ENCODE results near the gene SYNGR2. TPM values are rescaled to one million over a fixed set of nuclear protein-coding genes. Genes with fewer than 3 reads are reported as not detected.

Gene SYNGR2
- polyA plus RNA-seq, 1 experiment, result 135 TPM

DNA sequence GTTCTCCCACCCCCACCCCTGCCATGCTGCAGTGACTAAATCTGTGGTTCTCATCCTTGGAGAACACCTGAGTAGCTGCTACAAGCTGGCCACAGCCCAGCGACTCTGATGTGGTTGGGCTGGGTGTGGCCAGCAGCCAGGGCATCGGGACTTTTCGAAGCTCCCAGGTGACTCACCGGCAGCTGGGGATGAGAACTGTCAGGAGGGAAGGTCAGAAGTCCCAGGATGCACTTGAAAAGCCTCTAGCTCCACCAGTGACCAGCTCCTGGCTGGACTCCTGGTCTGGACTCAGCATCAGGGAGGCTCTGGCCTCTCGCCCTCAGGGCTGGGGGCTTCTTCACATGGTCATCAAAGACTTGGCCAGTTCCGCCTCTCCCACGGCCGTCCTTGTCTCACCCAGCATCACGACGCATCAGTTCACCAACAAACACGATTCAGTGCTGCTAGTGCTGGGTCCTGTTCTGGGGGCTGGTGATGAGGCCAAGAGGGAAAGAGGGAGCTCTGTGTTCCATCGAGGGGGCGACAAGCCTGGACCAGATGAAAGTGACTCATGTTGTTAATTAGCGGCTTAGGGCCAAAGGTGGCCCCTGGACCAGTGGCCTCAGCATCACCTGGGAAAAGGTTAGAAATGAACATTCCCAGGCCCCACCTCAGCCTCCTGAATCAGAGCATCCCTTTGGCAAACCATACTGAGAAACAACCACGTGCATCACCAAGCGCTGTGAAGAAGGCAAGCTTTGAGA is 26.1 kb upstream of the SYNGR2 start:
- ChIA-PET CTCF (interaction anchor here (0.7 to 1.5 kb wide), 2 partner anchors 30 to 33 kb away, joined by 3 to 4 read pairs; no protein-coding TSS in a partner anchor), POLR2A (no interaction called here)

DNA sequence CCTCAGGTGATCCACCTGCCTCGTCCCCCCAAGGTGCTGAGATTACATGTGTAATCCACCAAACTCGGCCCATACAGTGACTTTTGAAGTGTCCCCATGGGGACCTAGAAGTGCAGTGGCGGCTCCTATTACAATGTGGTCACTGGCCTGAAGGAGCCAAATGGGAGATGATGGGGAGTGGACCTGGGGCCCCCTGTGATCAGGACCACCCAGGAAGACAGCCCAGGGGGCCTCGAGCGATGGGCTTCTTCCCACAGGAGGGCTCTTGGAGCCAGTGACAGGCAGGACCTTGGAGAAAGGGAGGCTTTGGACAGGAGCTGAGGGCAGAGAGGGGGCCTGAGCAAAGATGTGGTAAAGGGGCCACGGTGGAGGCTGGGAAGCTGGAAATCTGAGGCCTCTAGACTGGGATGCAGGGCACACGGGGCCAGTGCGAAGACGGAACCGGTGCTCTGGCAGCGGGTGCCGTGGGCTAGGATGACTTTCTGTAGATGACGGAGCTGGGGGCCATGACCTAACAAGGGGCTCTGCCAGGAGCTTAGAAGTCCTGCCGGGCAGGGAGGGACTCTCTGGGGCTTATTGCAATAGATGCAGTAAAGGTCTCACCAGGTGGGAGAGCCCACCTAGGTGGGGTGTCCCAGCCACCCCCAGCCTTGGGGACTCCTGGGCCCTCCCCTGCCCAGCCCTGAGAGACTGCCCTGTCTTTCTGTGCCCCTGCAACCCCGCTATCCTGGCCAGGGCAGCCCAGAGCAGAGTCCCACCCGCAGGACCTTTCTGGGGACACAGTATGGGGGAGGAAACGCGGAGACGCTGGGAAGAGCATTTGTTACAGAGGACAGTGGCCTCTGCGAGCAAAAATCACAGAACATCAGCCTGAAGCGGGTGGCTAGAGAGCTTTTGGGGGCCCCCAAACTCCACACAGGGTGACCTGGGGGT is 24.9 kb upstream of the SYNGR2 start:
- TF ChIP-seq, protein P1, sequence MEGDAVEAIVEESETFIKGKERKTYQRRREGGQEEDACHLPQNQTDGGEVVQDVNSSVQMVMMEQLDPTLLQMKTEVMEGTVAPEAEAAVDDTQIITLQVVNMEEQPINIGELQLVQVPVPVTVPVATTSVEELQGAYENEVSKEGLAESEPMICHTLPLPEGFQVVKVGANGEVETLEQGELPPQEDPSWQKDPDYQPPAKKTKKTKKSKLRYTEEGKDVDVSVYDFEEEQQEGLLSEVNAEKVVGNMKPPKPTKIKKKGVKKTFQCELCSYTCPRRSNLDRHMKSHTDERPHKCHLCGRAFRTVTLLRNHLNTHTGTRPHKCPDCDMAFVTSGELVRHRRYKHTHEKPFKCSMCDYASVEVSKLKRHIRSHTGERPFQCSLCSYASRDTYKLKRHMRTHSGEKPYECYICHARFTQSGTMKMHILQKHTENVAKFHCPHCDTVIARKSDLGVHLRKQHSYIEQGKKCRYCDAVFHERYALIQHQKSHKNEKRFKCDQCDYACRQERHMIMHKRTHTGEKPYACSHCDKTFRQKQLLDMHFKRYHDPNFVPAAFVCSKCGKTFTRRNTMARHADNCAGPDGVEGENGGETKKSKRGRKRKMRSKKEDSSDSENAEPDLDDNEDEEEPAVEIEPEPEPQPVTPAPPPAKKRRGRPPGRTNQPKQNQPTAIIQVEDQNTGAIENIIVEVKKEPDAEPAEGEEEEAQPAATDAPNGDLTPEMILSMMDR (IDR thresholded peaks at IDR 0.05; ENCODE audit: insufficient read depth, low read depth, low read length), result no peak
- H3K27me3 ChIP-seq (ENCODE audit: control insufficient read depth, insufficient read depth, low read length), result no peaks in the 10 kb centered on the region; the same call in 1 of the 2 replicates

More for the DNA sequence above, 26.1 kb upstream of the SYNGR2 start:
- DNase-seq (ENCODE audit: low read depth), result no peak
- Histone ChIP-seq H3K4me3 (ENCODE audit: low read depth, low read length) (no peak overlapping the region), H3K27me3 (ENCODE audit: control insufficient read depth, insufficient read depth, low read length) (no peaks in the 10 kb centered on the region; the same call in 1 of the 2 replicates), H3K36me3 (ENCODE audit: control insufficient read depth, insufficient read depth, low read length) (no peaks in the 10 kb centered on the region)
- TF ChIP-seq, protein P1 (IDR thresholded peaks at IDR 0.05; ENCODE audit: insufficient read depth, low read depth, low read length), result no peak

DNA sequence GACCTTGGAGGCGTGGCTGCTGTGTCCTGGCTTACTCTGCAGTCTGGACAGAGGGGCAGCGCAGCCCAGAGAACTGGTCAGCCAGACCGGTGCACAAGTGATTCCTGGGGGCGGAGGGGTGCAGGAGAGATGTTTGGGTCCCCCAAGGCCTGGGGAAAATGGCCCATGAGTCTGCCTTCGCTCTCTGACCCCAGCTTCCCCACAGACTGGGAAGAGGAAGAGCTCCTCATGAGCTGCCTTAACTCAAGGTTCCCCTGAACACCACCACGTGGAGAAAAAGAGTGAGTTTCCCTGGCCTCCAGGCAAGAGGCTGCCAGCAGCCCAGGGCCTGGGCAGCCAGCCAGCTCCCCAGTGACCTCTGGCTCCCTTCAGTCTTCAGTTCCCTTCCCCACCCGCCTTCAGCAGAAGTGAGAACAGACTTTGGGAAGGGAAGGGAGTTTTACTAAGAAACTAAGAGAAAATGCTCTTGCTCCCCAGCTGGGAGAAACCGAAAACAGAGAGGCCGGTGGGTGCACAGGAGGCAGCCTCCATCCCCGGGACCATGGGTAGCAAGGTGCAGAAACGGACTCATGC is 24.1 kb upstream of the SYNGR2 start:
- no peaks in the 10 kb centered on the region; the same call in 1 of the 2 replicates for H3K27me3 ChIP-seq (ENCODE audit: control insufficient read depth, insufficient read depth, low read length)
- ChIA-PET POLR2A (no interaction called here), CTCF (interaction anchor here (0.7 to 1.6 kb wide), 3 partner anchors 9 to 42 kb away, joined by 3 to 4 read pairs (median 3); partner anchors contain the start of gene TK1)
- no peak overlapping the region for H3K4me3 ChIP-seq (ENCODE audit: low read depth, low read length)
- no peak for DNase-seq (ENCODE audit: low read depth)
- TF ChIP-seq, protein P1 (IDR thresholded peaks at IDR 0.05; ENCODE audit: insufficient read depth, low read depth, low read length), result no peak
- no peaks in the 10 kb centered on the region for H3K36me3 ChIP-seq (ENCODE audit: control insufficient read depth, insufficient read depth, low read length)

More for the DNA sequence above, 24.9 kb upstream of the SYNGR2 start:
- ChIA-PET POLR2A (no interaction called here), CTCF (interaction anchor here (0.7 to 1.6 kb wide), 4 partner anchors 8 to 43 kb away, joined by 3 to 4 read pairs (median 4); partner anchors contain the start of gene TK1)
- H3K4me3 ChIP-seq (ENCODE audit: low read depth, low read length), result no peak overlapping the region
- no peaks in the 10 kb centered on the region for H3K36me3 ChIP-seq (ENCODE audit: control insufficient read depth, insufficient read depth, low read length)
- DNase-seq (ENCODE audit: low read depth), result no peak

DNA sequence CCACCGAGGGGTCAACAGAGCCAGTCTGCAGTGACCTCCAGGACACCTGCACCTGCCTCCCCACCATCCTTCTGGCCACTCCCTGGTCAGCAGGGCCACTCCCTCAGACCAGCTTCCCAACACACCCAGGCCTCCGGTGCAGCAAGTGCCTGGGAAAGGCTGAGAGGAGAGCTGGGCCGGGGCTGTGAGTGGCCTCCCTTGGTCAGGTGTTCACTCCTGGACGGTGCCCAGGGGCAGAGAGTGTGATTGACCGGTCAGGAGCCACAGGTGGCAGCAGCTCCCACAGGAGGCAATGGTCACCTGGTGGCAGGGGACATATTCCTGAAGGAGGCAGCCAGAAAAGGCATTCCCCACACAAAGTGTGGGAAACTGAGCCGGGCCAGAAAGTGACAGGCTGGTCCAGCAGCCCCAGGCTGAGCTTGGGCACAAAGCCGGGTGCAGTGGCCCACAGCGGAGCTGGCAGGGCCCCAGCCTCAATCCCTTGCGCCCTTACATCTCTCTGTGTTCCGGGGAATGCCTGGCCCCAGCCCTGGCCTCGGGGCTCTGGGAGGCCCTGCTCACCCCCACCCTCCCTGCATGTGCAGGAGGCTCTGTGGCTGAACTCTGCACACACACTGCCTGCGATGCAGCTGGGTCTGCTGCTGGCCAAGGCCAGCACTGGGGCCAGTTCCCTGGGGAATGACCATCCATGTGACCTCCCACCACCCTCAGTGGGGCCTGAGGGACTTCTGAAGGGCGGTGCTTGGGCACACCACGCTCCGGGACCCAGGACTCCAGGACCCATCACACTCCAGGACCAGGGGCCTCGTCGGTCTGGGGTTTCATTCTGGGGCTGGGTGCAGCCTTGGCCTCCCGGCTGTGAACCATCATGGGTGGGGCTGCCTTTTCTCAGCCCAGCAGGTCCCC is 23.4 kb upstream of the SYNGR2 start:
- CTCF ChIA-PET, result interaction anchor here (1.0 to 1.6 kb wide), 2 partner anchors 10 to 42 kb away, joined by 3 to 4 read pairs; partner anchors contain the start of gene TK1

More for the DNA sequence above, 23.4 kb upstream of the SYNGR2 start:
- TF ChIP-seq, protein P1 (IDR thresholded peaks at IDR 0.05; ENCODE audit: insufficient read depth, low read depth, low read length), result no peak
- H3K36me3 ChIP-seq (ENCODE audit: control insufficient read depth, insufficient read depth, low read length), result no peaks in the 10 kb centered on the region
- H3K4me3 ChIP-seq (ENCODE audit: low read depth, low read length), result no peak overlapping the region
- H3K27me3 ChIP-seq (ENCODE audit: control insufficient read depth, insufficient read depth, low read length), result no peaks in the 10 kb centered on the region; the same call in 1 of the 2 replicates
- POLR2A ChIA-PET, result no interaction called here
- no peak for DNase-seq (ENCODE audit: low read depth)

Measured in BJ (cell line).